ENCODE measurements around the gene MAP3K4. TPM values are rescaled to one million over a fixed set of nuclear protein-coding genes. Genes with fewer than 3 reads are reported as not detected.
"Not testable (repeated sequence)": the region's sequence is repeated elsewhere in the genome, so short reads cannot be mapped to it uniquely, and the experiment has no call there.

Gene MAP3K4
- total RNA-seq, 1 experiment from 2014 or later: 29.9 TPM

GRCh38 chr6:160965893-160966292, 25.7 kb upstream of the MAP3K4 start:
- no peaks in the 10 kb centered on the region for H3K27me3 ChIP-seq (ENCODE audit: low read length)
- no peak overlapping the region for H3K4me2 ChIP-seq (ENCODE audit: low read depth, low read length, poor library complexity, severe bottlenecking)
- no peaks in the 10 kb centered on the region for H3K79me2 ChIP-seq (ENCODE audit: low read length)
- H2AFZ ChIP-seq (ENCODE audit: low read length): no peak overlapping the region
- no peak overlapping the region for H3K9ac ChIP-seq (ENCODE audit: low read length)
- no peak overlapping the region for H3K27ac ChIP-seq (ENCODE audit: low read length)
- no peaks in the 10 kb centered on the region for H3K36me3 ChIP-seq (ENCODE audit: insufficient read depth, low read length)
- no peaks in the 10 kb centered on the region for H3K9me2 ChIP-seq (replicated peaks; ENCODE audit: insufficient read depth, low read length)
- no peaks in the 10 kb centered on the region for H3K9me3 ChIP-seq (ENCODE audit: low read length)
- no peak for DNase-seq
- H3K4me3 ChIP-seq (ENCODE audit: low read length): no peak overlapping the region
- no peaks in the 10 kb centered on the region for H3K4me1 ChIP-seq (ENCODE audit: low read length)
- no peaks in the 10 kb centered on the region for H4K20me1 ChIP-seq (ENCODE audit: insufficient read depth, low read depth, low read length)

GRCh38 chr6:160966493-160967229, 24.9 kb upstream of the MAP3K4 start:
- H3K27ac ChIP-seq (ENCODE audit: low read length): no peak overlapping the region
- no peaks in the 10 kb centered on the region for H3K27me3 ChIP-seq (ENCODE audit: low read length)
- no peak overlapping the region for H3K4me2 ChIP-seq (ENCODE audit: low read depth, low read length, poor library complexity, severe bottlenecking)
- H3K9me2 ChIP-seq (replicated peaks; ENCODE audit: insufficient read depth, low read length): no peaks in the 10 kb centered on the region
- H3K9me3 ChIP-seq (ENCODE audit: low read length): no peaks in the 10 kb centered on the region
- H3K9ac ChIP-seq (ENCODE audit: low read length): no peak overlapping the region
- no peaks in the 10 kb centered on the region for H3K36me3 ChIP-seq (ENCODE audit: insufficient read depth, low read length)
- H4K20me1 ChIP-seq (ENCODE audit: insufficient read depth, low read depth, low read length): no peaks in the 10 kb centered on the region
- H3K4me1 ChIP-seq (ENCODE audit: low read length): no peaks in the 10 kb centered on the region
- no peak for DNase-seq
- H3K79me2 ChIP-seq (ENCODE audit: low read length): no peaks in the 10 kb centered on the region
- no peak overlapping the region for H3K4me3 ChIP-seq (ENCODE audit: low read length)
- H2AFZ ChIP-seq (ENCODE audit: low read length): no peak overlapping the region

- H3K36me3 ChIP-seq (ENCODE audit: insufficient read depth, low read length): no peaks in the 10 kb centered on the region
- no peak overlapping the region for H3K4me3 ChIP-seq (ENCODE audit: low read length)
- no peak overlapping the region for H3K4me2 ChIP-seq (ENCODE audit: low read depth, low read length, poor library complexity, severe bottlenecking)
- H3K9me3 ChIP-seq (ENCODE audit: low read length): no peaks in the 10 kb centered on the region
- H3K79me2 ChIP-seq (ENCODE audit: low read length): no peaks in the 10 kb centered on the region
- no peaks in the 10 kb centered on the region for H3K27me3 ChIP-seq (ENCODE audit: low read length)
- no peak overlapping the region for H3K9ac ChIP-seq (ENCODE audit: low read length)
- H2AFZ ChIP-seq (ENCODE audit: low read length): no peak overlapping the region
- no peaks in the 10 kb centered on the region for H3K9me2 ChIP-seq (replicated peaks; ENCODE audit: insufficient read depth, low read length)
- H3K27ac ChIP-seq (ENCODE audit: low read length): no peak overlapping the region
- H4K20me1 ChIP-seq (ENCODE audit: insufficient read depth, low read depth, low read length): no peaks in the 10 kb centered on the region
- H3K4me1 ChIP-seq (ENCODE audit: low read length): no peaks in the 10 kb centered on the region
- DNase-seq: no peak
These were observed 24.2 kb upstream of the MAP3K4 start for GRCh38 chr6:160967351-160967750.

- Histone ChIP-seq H3K36me3 (ENCODE audit: insufficient read depth, low read length) (no peaks in the 10 kb centered on the region), H3K27ac (ENCODE audit: low read length) (no peak overlapping the region), H4K20me1 (ENCODE audit: insufficient read depth, low read depth, low read length) (no peaks in the 10 kb centered on the region), H3K4me1 (ENCODE audit: low read length) (no peaks in the 10 kb centered on the region), H3K27me3 (ENCODE audit: low read length) (no peaks in the 10 kb centered on the region), H3K9ac (ENCODE audit: low read length) (no peak overlapping the region), H3K4me3 (ENCODE audit: low read length) (no peak overlapping the region), H2AFZ (ENCODE audit: low read length) (no peak overlapping the region), H3K79me2 (ENCODE audit: low read length) (no peaks in the 10 kb centered on the region), H3K9me2 (replicated peaks; ENCODE audit: insufficient read depth, low read length) (no peaks in the 10 kb centered on the region), H3K9me3 (ENCODE audit: low read length) (no peaks in the 10 kb centered on the region), H3K4me2 (ENCODE audit: low read depth, low read length, poor library complexity, severe bottlenecking) (no peak overlapping the region)
- DNase-seq: no peak
These were observed 23.7 kb upstream of the MAP3K4 start for GRCh38 chr6:160967833-160968232.

- Histone ChIP-seq H4K20me1 (ENCODE audit: insufficient read depth, low read depth, low read length) (no peaks in the 10 kb centered on the region), H3K4me3 (ENCODE audit: low read length) (no peak overlapping the region), H3K4me1 (ENCODE audit: low read length) (peaks cover 12% of the 10 kb centered on the region), H2AFZ (ENCODE audit: low read length) (no peak overlapping the region), H3K9ac (ENCODE audit: low read length) (no peak overlapping the region), H3K27ac (ENCODE audit: low read length) (no peak overlapping the region), H3K4me2 (ENCODE audit: low read depth, low read length, poor library complexity, severe bottlenecking) (no peak overlapping the region), H3K27me3 (ENCODE audit: low read length) (no peaks in the 10 kb centered on the region), H3K36me3 (ENCODE audit: insufficient read depth, low read length) (no peaks in the 10 kb centered on the region), H3K9me3 (ENCODE audit: low read length) (no peaks in the 10 kb centered on the region), H3K79me2 (ENCODE audit: low read length) (no peaks in the 10 kb centered on the region), H3K9me2 (replicated peaks; ENCODE audit: insufficient read depth, low read length) (no peaks in the 10 kb centered on the region)
- no peak for DNase-seq
These were observed 20.4 kb upstream of the MAP3K4 start for GRCh38 chr6:160971171-160971570.

GRCh38 chr6:160972111-160972510, 19.5 kb upstream of the MAP3K4 start:
- Histone ChIP-seq H3K9ac (ENCODE audit: low read length) (no peak overlapping the region), H3K36me3 (ENCODE audit: insufficient read depth, low read length) (no peaks in the 10 kb centered on the region), H3K4me1 (ENCODE audit: low read length) (peaks cover 12% of the 10 kb centered on the region), H3K9me3 (ENCODE audit: low read length) (no peaks in the 10 kb centered on the region), H3K27ac (ENCODE audit: low read length) (no peak overlapping the region), H4K20me1 (ENCODE audit: insufficient read depth, low read depth, low read length) (no peaks in the 10 kb centered on the region), H3K4me2 (ENCODE audit: low read depth, low read length, poor library complexity, severe bottlenecking) (no peak overlapping the region), H3K27me3 (ENCODE audit: low read length) (no peaks in the 10 kb centered on the region), H3K9me2 (replicated peaks; ENCODE audit: insufficient read depth, low read length) (no peaks in the 10 kb centered on the region), H3K79me2 (ENCODE audit: low read length) (no peaks in the 10 kb centered on the region), H2AFZ (ENCODE audit: low read length) (no peak overlapping the region), H3K4me3 (ENCODE audit: low read length) (no peak overlapping the region)
- no peak for DNase-seq

GRCh38 chr6:160972594-160972993, 19.0 kb upstream of the MAP3K4 start:
- not testable (repeated sequence) for H3K4me3 ChIP-seq (ENCODE audit: low read length); H3K9ac ChIP-seq (ENCODE audit: low read length); DNase-seq; H3K9me2 ChIP-seq (replicated peaks; ENCODE audit: insufficient read depth, low read length); H3K27me3 ChIP-seq (ENCODE audit: low read length); H3K4me2 ChIP-seq (ENCODE audit: low read depth, low read length, poor library complexity, severe bottlenecking); H2AFZ ChIP-seq (ENCODE audit: low read length); H3K79me2 ChIP-seq (ENCODE audit: low read length); H3K27ac ChIP-seq (ENCODE audit: low read length); H3K36me3 ChIP-seq (ENCODE audit: insufficient read depth, low read length); H3K9me3 ChIP-seq (ENCODE audit: low read length); H4K20me1 ChIP-seq (ENCODE audit: insufficient read depth, low read depth, low read length)
- H3K4me1 ChIP-seq (ENCODE audit: low read length): peaks cover 12% of the 10 kb centered on the region

- no peak for DNase-seq
- Histone ChIP-seq H3K4me1 (ENCODE audit: low read length) (peaks cover 12% of the 10 kb centered on the region), H3K79me2 (ENCODE audit: low read length) (no peaks in the 10 kb centered on the region), H3K36me3 (ENCODE audit: insufficient read depth, low read length) (no peaks in the 10 kb centered on the region), H2AFZ (ENCODE audit: low read length) (no peak overlapping the region), H3K27me3 (ENCODE audit: low read length) (no peaks in the 10 kb centered on the region), H3K4me2 (ENCODE audit: low read depth, low read length, poor library complexity, severe bottlenecking) (no peak overlapping the region), H3K4me3 (ENCODE audit: low read length) (no peak overlapping the region), H3K9me2 (replicated peaks; ENCODE audit: insufficient read depth, low read length) (no peaks in the 10 kb centered on the region), H4K20me1 (ENCODE audit: insufficient read depth, low read depth, low read length) (no peaks in the 10 kb centered on the region), H3K9ac (ENCODE audit: low read length) (no peak overlapping the region), H3K9me3 (ENCODE audit: low read length) (no peaks in the 10 kb centered on the region), H3K27ac (ENCODE audit: low read length) (no peak overlapping the region)
These were observed 18.0 kb upstream of the MAP3K4 start for GRCh38 chr6:160973311-160974250.
